ENCODE results near the gene PBRM1.

Gene PBRM1

GRCh38 chr3:52512727-52513126, 173.0 kb downstream of the PBRM1 start:
- in situ Hi-C loops (cut with HindIII; ENCODE audit: low sequenced_read_pairs): no loop called here

- in situ Hi-C loops (cut with HindIII; ENCODE audit: low sequenced_read_pairs): no loop called here
These were observed 173.6 kb downstream of the PBRM1 start for GRCh38 chr3:52512105-52512504.

DNA sequence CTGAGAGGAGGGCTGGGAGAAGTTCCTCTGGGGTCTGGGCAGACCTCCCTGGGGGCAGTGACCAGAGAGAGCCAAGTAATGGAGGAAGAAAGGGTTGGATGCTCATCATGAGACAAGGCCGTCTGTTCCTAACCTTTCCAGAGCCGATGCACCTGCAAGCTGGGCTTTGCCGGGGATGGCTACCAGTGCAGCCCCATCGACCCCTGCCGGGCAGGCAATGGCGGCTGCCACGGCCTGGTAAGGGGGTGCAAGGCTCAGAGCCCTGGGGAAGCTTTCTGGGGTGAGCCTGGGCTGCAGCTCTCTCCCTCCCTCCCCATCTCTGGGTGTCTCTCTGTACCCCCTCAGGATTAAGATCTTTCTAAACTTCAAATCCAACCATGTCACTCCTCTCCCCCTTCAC, 174.2 kb downstream of the PBRM1 start:
- in situ Hi-C loops (cut with HindIII; ENCODE audit: low sequenced_read_pairs): no loop called here

- in situ Hi-C loops (cut with HindIII; ENCODE audit: low sequenced_read_pairs): no loop called here
These were observed 175.9 kb downstream of the PBRM1 start for GRCh38 chr3:52509753-52510328.

- in situ Hi-C loops (cut with HindIII; ENCODE audit: low sequenced_read_pairs): no loop called here
These were observed 178.4 kb downstream of the PBRM1 start for GRCh38 chr3:52507359-52507758.

DNA sequence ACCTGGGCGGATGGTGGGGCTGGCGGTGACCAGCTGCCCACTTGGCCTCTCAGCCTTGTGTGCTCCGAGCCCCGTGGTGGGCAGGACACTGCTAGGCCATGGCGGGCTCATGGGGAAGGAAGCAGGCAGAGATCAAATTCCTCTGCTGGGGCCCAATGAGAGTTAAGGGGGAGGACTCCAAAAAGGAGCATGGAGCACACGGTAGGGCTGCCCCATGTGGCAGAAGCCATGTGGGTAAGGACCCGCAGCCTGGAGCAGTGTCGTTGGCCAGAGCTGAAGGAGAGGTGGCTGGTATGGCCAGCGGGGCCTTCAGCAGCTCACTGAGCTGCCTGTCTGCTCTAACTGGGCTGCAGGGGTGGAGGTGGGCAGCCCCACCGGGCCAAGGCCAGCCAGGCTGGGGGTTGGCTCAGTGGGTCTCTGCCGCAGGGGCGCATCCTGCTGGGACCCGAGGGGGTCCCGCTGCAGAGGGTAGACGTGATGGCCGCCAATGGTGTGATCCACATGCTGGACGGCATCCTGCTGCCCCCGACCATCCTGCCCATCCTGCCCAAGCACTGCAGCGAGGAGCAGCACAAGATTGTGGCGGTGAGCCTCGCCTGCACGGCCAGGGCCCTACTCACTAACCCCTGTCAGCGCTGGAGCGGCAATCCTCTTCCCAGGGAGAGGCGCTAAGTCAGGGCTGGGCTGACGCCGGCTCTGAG, 179.3 kb downstream of the PBRM1 start:
- in situ Hi-C loops (cut with HindIII; ENCODE audit: low sequenced_read_pairs): no loop called here

- in situ Hi-C loops (cut with HindIII; ENCODE audit: low sequenced_read_pairs): no loop called here
These were observed 180.7 kb downstream of the PBRM1 start for GRCh38 chr3:52504977-52505376.

- in situ Hi-C loops (cut with HindIII; ENCODE audit: low sequenced_read_pairs): no loop called here
These were observed 181.8 kb downstream of the PBRM1 start for GRCh38 chr3:52503788-52504424.

GRCh38 chr3:52502808-52503350, 182.8 kb downstream of the PBRM1 start:
- in situ Hi-C loops (cut with HindIII; ENCODE audit: low sequenced_read_pairs): no loop called here

- in situ Hi-C loops (cut with HindIII; ENCODE audit: low sequenced_read_pairs): no loop called here
These were observed 183.7 kb downstream of the PBRM1 start for GRCh38 chr3:52502001-52502400.

DNA sequence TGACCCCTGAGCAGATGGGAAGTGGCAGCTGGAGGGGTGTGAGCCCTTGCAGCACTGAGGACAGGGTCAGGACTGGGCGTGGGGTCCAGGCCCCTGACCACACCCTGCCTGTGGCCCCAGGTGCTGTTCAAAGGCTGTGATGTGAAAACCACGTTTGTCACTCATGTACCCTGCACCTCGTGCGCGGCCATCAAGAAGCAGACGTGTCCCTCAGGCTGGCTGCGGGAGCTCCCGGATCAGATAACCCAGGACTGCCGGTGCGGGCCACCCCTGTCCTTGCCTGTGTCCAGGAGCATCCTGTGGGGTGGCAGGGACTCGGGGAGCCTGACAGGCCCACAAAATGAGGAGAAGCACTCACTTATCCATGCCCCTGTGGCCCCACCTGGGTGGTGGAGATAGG, 184.7 kb downstream of the PBRM1 start:
- in situ Hi-C loops (cut with HindIII; ENCODE audit: low sequenced_read_pairs): no loop called here

GRCh38 chr3:52498137-52499054, 187.3 kb downstream of the PBRM1 start:
- in situ Hi-C loops (cut with HindIII; ENCODE audit: low sequenced_read_pairs): no loop called here

GRCh38 chr3:52495777-52496602, 189.7 kb downstream of the PBRM1 start:
- in situ Hi-C loops (cut with HindIII; ENCODE audit: low sequenced_read_pairs): no loop called here
